H4 (cell line): ENCODE data around the gene IFI44L. TPM values are rescaled to one million over a fixed set of nuclear protein-coding genes. Genes with fewer than 3 reads are reported as not detected.
A peak's percentile ranks its signal among the peaks of the same experiment; 100 is the strongest.

Experiments
- DNase-seq: peaks from one replicate; pipeline ENCODE4 v3.0.0-alpha.2; 2015; ENCODE audit warnings: low spot score
- total RNA-seq: library from RNA; depleted of rRNA; stranded (reverse); fragments of >200 nt; shearing (Covaris generic); gene quantifications from 2 replicates; pipeline ENCODE4 v1.2.3, GENCODE V29; 2014; rRNA removed

The IFI44L gene
- total RNA-seq, 1 experiment from 2014 or later: 79.9 TPM

GRCh38 chr1:78688697-78689096 is 68.4 kb downstream of the IFI44L start:
- peak; percentile 31 for DNase-seq

- no peak for DNase-seq
Measured at GRCh38 chr1:78690516-78690915, 70.3 kb downstream of the IFI44L start.

GRCh38 chr1:78691995-78692747 is 71.9 kb downstream of the IFI44L start:
- no peak for DNase-seq

Other genes with a start within 250 kb of the IFI44L start
- 0.12 and 0.39 TPM in 2 replicates for gene PTGFR, start 129.5 kb upstream of the IFI44L start, total RNA-seq
- 75.9 and 88.4 TPM in 2 replicates for gene IFI44, start 29.4 kb downstream of the IFI44L start, total RNA-seq